Smooth muscle cell (in vitro differentiated cells): ENCODE data around the gene ARF3. TPM values are rescaled to one million over a fixed set of nuclear protein-coding genes. Genes with fewer than 3 reads are reported as not detected.

Experiments used
- DNase-seq: peaks from one replicate; lab custom pipeline; 2025; ENCODE audit not compliant: unreplicated experiment; lab: John Stamatoyannopoulos, UW
- H2AFZ ChIP-seq: fragments of 200-600 bp; sonication (generic); 2 replicates; pipeline ENCODE4 v1.6.0; 2016; ENCODE audit warnings: antibody characterized with exemption, low read depth, mild to moderate bottlenecking
- H3F3A ChIP-seq: fragments of 200-600 bp; sonication (generic); 2 replicates; pipeline ENCODE4 v1.6.0; 2017; ENCODE audit warnings: antibody characterized with exemption, low read depth
- H3K27ac ChIP-seq: fragments of 200-600 bp; sonication (generic); 2 replicates; pipeline ENCODE4 v1.5.1; 2016; ENCODE audit warnings: low read depth, mild to moderate bottlenecking
- H3K27me3 ChIP-seq: fragments of 200-600 bp; sonication (generic); 2 replicates; pipeline ENCODE4 v1.6.1; 2016; ENCODE audit warnings: low read depth, mild to moderate bottlenecking
- H3K36me3 ChIP-seq: fragments of 200-600 bp; sonication (generic); 2 replicates; pipeline ENCODE4 v1.5.1; 2016; ENCODE audit warnings: low read depth
- H3K4me1 ChIP-seq: fragments of 200-600 bp; sonication (generic); 2 replicates; pipeline ENCODE4 v1.5.1; 2016; ENCODE audit warnings: low read depth
- H3K4me2 ChIP-seq: fragments of 200-600 bp; sonication (generic); 2 replicates; pipeline ENCODE4 v1.6.0; 2016; ENCODE audit warnings: mild to moderate bottlenecking
- H3K4me3 ChIP-seq: fragments of 200-600 bp; sonication (generic); 2 replicates; pipeline ENCODE4 v1.5.1; 2016; ENCODE audit warnings: mild to moderate bottlenecking
- H3K79me2 ChIP-seq: fragments of 200-600 bp; sonication (generic); 2 replicates; pipeline ENCODE4 v1.6.0; 2016; ENCODE audit warnings: low read depth, mild to moderate bottlenecking
- H3K9ac ChIP-seq: fragments of 200-600 bp; sonication (generic); 2 replicates; pipeline ENCODE4 v1.6.0; 2016; ENCODE audit warnings: low read depth
- H3K9me3 ChIP-seq: fragments of 200-600 bp; sonication (generic); replicated peaks from 2 replicates; pipeline ENCODE4 v1.5.1; 2016; ENCODE audit warnings: low read depth
- H4K20me1 ChIP-seq: fragments of 200-600 bp; sonication (generic); 2 replicates; pipeline ENCODE4 v1.6.0; 2016; ENCODE audit warnings: low read depth
- WGBS: methylation state at CpG from one replicate; pipeline ENCODE4 v1.1.7; 2016; ENCODE audit warnings: low lambda C conversion rate; 5-methylcytosine and 5-hydroxymethylcytosine counted together
- polyA plus RNA-seq: library from polyadenylated mRNA; unstranded; fragments of >200 nt; fragmentation: Nextera tagmentation; extraction: Ambion mirVana; gene quantifications from 2 replicates; pipeline ENCODE4 v1.2.1, GENCODE V29; 2016
- total RNA-seq: library from RNA; depleted of rRNA; stranded (reverse); fragments of >200 nt; gene quantifications from 2 replicates; pipeline ENCODE4 v1.2.3, GENCODE V29; 2014
- TF ChIP-seq, protein P1 (sequence below): fragments of 200-600 bp; sonication (generic); IDR thresholded peaks from 2 replicates; pipeline ENCODE4 v1.5.1; 2017; ENCODE audit warnings: borderline replicate concordance, mild to moderate bottlenecking, antibody characterized with exemption; ENCODE audit not compliant: insufficient read depth, poor library complexity, severe bottlenecking

Gene ARF3
- total and polyA plus RNA-seq, 2 experiments from 2014 or later, result 59.9 to 67.7 TPM

DNA sequence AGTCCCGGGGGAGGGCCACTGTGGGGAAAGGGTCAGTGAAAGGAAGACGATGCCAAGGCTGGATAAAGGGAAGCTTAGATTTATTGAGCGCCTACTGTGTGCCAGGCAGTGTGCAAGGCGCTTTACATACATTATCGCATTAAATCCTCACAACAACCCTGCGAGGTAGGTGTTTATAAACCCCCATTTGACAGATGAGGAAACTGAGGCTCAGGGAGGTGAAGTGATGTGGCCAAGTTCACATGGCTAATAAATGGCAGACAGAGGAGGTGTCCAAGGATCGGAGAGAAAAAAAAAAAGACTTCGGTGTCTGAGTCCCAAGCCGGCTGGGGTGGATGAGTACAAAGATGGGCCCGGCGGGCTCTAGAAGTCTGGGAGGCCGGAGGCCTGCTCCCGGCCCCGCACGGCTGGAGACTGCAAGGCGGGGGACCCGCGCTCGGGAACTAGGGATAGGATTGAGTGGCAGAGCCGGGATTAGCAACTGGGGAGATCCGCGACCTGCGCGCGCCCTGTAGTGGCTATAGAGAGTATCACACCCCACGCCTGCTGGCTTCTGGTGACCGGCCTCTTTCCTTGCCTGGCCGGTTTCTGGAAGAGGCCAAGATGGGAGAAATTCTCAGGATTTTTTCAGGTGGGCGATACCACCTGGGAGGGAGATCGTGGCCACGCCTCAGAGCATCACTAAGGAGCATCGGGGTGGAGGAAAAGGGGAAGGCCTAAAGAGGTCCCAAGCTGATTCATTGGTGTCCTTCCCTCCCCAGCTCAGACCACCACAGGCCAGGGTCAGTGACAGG is 38.0 kb upstream of the ARF3 start:
- H3K27ac ChIP-seq, result no peak overlapping the region
- peaks cover 6% of the 10 kb centered on the region for H3F3A ChIP-seq
- DNase-seq, result peak; percentile 50
- peaks cover 4% of the 10 kb centered on the region for H4K20me1 ChIP-seq
- TF ChIP-seq, protein P1, sequence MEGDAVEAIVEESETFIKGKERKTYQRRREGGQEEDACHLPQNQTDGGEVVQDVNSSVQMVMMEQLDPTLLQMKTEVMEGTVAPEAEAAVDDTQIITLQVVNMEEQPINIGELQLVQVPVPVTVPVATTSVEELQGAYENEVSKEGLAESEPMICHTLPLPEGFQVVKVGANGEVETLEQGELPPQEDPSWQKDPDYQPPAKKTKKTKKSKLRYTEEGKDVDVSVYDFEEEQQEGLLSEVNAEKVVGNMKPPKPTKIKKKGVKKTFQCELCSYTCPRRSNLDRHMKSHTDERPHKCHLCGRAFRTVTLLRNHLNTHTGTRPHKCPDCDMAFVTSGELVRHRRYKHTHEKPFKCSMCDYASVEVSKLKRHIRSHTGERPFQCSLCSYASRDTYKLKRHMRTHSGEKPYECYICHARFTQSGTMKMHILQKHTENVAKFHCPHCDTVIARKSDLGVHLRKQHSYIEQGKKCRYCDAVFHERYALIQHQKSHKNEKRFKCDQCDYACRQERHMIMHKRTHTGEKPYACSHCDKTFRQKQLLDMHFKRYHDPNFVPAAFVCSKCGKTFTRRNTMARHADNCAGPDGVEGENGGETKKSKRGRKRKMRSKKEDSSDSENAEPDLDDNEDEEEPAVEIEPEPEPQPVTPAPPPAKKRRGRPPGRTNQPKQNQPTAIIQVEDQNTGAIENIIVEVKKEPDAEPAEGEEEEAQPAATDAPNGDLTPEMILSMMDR, result peak; percentile 73
- H3K9me3 ChIP-seq, result no peaks in the 10 kb centered on the region
- H3K79me2 ChIP-seq, result no peaks in the 10 kb centered on the region
- WGBS, result 15% methylated on average over 30 of the region's 32 CpGs
- peaks cover 41% of the 10 kb centered on the region for H3K27me3 ChIP-seq
- no peaks in the 10 kb centered on the region for H3K36me3 ChIP-seq
- peak overlapping the region; percentile 20 for H3K4me3 ChIP-seq
- H2AFZ ChIP-seq, result no peak overlapping the region
- no peak overlapping the region for H3K9ac ChIP-seq
- H3K4me1 ChIP-seq, result peaks cover 11% of the 10 kb centered on the region
- peak overlapping the region; percentile 78 for H3K4me2 ChIP-seq

- Histone ChIP-seq H3K79me2 (no peaks in the 10 kb centered on the region), H3K36me3 (no peaks in the 10 kb centered on the region), H3K4me2 (peak overlapping the region; percentile 78), H3K27ac (no peak overlapping the region), H3K9me3 (no peaks in the 10 kb centered on the region), H3K9ac (no peak overlapping the region), H3K4me3 (no peak overlapping the region), H3K27me3 (peaks cover 40% of the 10 kb centered on the region), H3K4me1 (peaks cover 2% of the 10 kb centered on the region), H2AFZ (no peak overlapping the region), H4K20me1 (no peaks in the 10 kb centered on the region), H3F3A (peaks cover 6% of the 10 kb centered on the region)
- TF ChIP-seq, protein P1, result no peak
- no peak for DNase-seq
- WGBS, result 42% methylated on average over 17 of the region's 32 CpGs
Observed at GRCh38 chr12:48994224-48995085, 37.2 kb upstream of the ARF3 start.

GRCh38 chr12:48993787-48994186 is 36.5 kb upstream of the ARF3 start:
- H3K4me3 ChIP-seq, result no peak overlapping the region
- no peak overlapping the region for H3K27ac ChIP-seq
- no peaks in the 10 kb centered on the region for H3K4me1 ChIP-seq
- H2AFZ ChIP-seq, result no peak overlapping the region
- H3K9ac ChIP-seq, result no peak overlapping the region
- H3K79me2 ChIP-seq, result no peaks in the 10 kb centered on the region
- H3F3A ChIP-seq, result peaks cover 6% of the 10 kb centered on the region
- 71% methylated on average over 3 of the region's 3 CpGs for WGBS
- TF ChIP-seq, protein P1, result no peak
- H3K4me2 ChIP-seq, result no peak overlapping the region
- no peaks in the 10 kb centered on the region for H4K20me1 ChIP-seq
- no peaks in the 10 kb centered on the region for H3K9me3 ChIP-seq
- H3K27me3 ChIP-seq, result peaks cover 38% of the 10 kb centered on the region
- DNase-seq, result no peak
- H3K36me3 ChIP-seq, result no peaks in the 10 kb centered on the region
